Pancreas (tissue), 10 donors: ENCODE data around the gene PTPN23. TPM values are rescaled to one million over a fixed set of nuclear protein-coding genes. Genes with fewer than 3 reads are reported as not detected.

ENCODE experiments used
- ATAC-seq, 4 donors: fragments of 200-7000 bp; cut with Tn5 transposase; one replicate each; pipeline versions ENCODE4 v1.8.0 to v1.9.1; 2020; ENCODE audit warnings: mild to moderate bottlenecking in 4 of 4, moderate library complexity in 4 of 4
- DNase-seq, 6 donors: peaks; one replicate each; pipeline ENCODE4 v3.0.0-alpha.2; 2020
- FAIRE-seq: peaks from 2 replicates; lab custom pipeline; 2012; peaks lifted over from hg19 to GRCh38; lab: Jason Lieb, UNC
- H3K27ac ChIP-seq, 4 donors: fragments of 200-600 bp; sonication (generic); 1 replicate in 3 of 4; 2 replicates in 1 of 4; pipeline versions ENCODE4 v1.5.0 to v1.8.0; 2020
- H3K27me3 ChIP-seq, 4 donors: fragments of 200-600 bp; one replicate each; pipeline ENCODE4 v1.8.0; 2021
- H3K36me3 ChIP-seq, 3 donors: fragments of 200-600 bp; sonication (generic) in 1 of 3; one replicate each; pipeline versions ENCODE4 v1.5.0 to v1.8.0; 2020 to 2021
- H3K4me1 ChIP-seq, 3 donors: fragments of 200-600 bp; one replicate each; pipeline ENCODE4 v1.8.0; 2021
- H3K4me3 ChIP-seq, 4 donors: fragments of 200-600 bp; sonication (generic) in 2 of 4; one replicate each; pipeline versions ENCODE4 v1.5.0 to v1.8.0; 2020 to 2021
- H3K9me3 ChIP-seq, 4 donors: fragments of 200-600 bp; one replicate each; pipeline ENCODE4 v1.8.0; 2021
- CTCF ChIP-seq, 4 donors: fragments of 200-600 bp; sonication (generic) in 3 of 4; IDR thresholded peaks; one replicate each; pipeline versions ENCODE4 v1.5.0 to v1.8.0; 2021; ENCODE audit warnings: antibody characterized with exemption in 4 of 4
- WGBS, 2 donors: extraction: QIAGEN DNeasy Blood & Tissue Kit; methylation state at CpG; one replicate each; pipeline ENCODE4 v1.1.7; 2013; 5-methylcytosine and 5-hydroxymethylcytosine counted together
- intact Hi-C, 3 donors: fragments of 100-400 bp; cut with DNase I; formaldehyde crosslinking; loops; one replicate each; pipeline versions ENCODE4 v1.11.1 to v1.14.2; 2022
- polyA plus RNA-seq, 2 donors: library from polyadenylated mRNA; stranded (reverse); fragments of 200-250 nt; gene quantifications; one replicate each; pipeline ENCODE4 v1.2.3, GENCODE V29; 2013
- total RNA-seq, 6 donors: library from RNA; stranded (reverse); fragmentation: NEBNext Ultra II Directional in 4 of 6; extraction: Animal tissue kit (Norgen Biotek cat#: 25700) in 4 of 6; gene quantifications; one replicate each; pipeline versions ENCODE4 v1.2.1 to v1.2.4, GENCODE V29; 2021 to 2023
- donor health status: healthy with polysubstance abuse.
- donor health status: DM: no; HTN: no; CAD: no; lungs with moderate emphysema.
- donor health status: DM: no; HTN: no; CAD: no.
- donor health status: control.
- donor health status: control.
- donor health status: Bipolar disorder and iron deficiency.
- donor health status: DM: yes; HTN: yes; CAD: no.
- donor health status: DM: no; HTN: no; CAD: no.
- donor health status: DM: no; HTN: no; CAD: no.
- donor health status: DM: yes; HTN: yes; CAD: no.

PTPN23 gene
- total and polyA plus RNA-seq, 8 donors, result 14.2 to 40.8 (median 21.1) TPM

GRCh38 chr3:47424434-47425382 lies 43.9 kb downstream of the PTPN23 start:
- DNase-seq, result no peak
- intact Hi-C loops, result loop anchor here in 1 of 3 donors (5.0 to 10.0 kb wide), 2 partner anchors 53 to 370 kb away; partner anchors contain the start of gene SCAP
- Histone ChIP-seq H3K4me3 (no peak overlapping the region), H3K27me3 (no peaks in the 10 kb centered on the region), H3K9me3 (no peaks in the 10 kb centered on the region), H3K36me3 (peaks cover 0 to 20% (median 6%) of the 10 kb centered on the region in 3 donors), H3K27ac (no peak overlapping the region), H3K4me1 (peaks cover 10 to 11% (median 10%) of the 10 kb centered on the region in 3 donors)
- no peak for ATAC-seq
- 76 to 79% methylated on average over 15 of the region's 15 CpGs for WGBS, 2 donors
- no peak for TF ChIP-seq CTCF (IDR thresholded peaks at IDR 0.05)
- FAIRE-seq, result no peak

GRCh38 chr3:47425383-47425778 lies 44.6 kb downstream of the PTPN23 start:
- intact Hi-C loops, result loop anchor here in 1 of 3 donors (10.0 kb wide), 1 partner anchor 369 kb away; no protein-coding TSS in a partner anchor
- H3K27me3 ChIP-seq, result no peaks in the 10 kb centered on the region
- no peak for FAIRE-seq
- H3K27ac ChIP-seq, result no peak overlapping the region
- 87 to 88% methylated on average over 11 of the region's 11 CpGs for WGBS, 2 donors
- no peak for ATAC-seq
- TF ChIP-seq CTCF (IDR thresholded peaks at IDR 0.05), result no peak
- H3K9me3 ChIP-seq, result no peaks in the 10 kb centered on the region
- H3K36me3 ChIP-seq, result peaks cover 0 to 20% (median 0%) of the 10 kb centered on the region in 3 donors
- DNase-seq, result peak in 2 of 6 donors; percentile 50 to 68
- peaks cover 10 to 11% (median 10%) of the 10 kb centered on the region in 3 donors for H3K4me1 ChIP-seq
- no peak overlapping the region for H3K4me3 ChIP-seq

- Histone ChIP-seq H3K4me1 (peaks cover 10 to 11% (median 10%) of the 10 kb centered on the region in 3 donors), H3K9me3 (no peaks in the 10 kb centered on the region), H3K36me3 (peaks cover 0 to 20% (median 0%) of the 10 kb centered on the region in 3 donors), H3K27me3 (no peaks in the 10 kb centered on the region), H3K4me3 (no peak overlapping the region), H3K27ac (no peak overlapping the region)
- no peak for ATAC-seq
- peak in 2 of 6 donors; percentile 21 to 23 for DNase-seq
- no peak for FAIRE-seq
- intact Hi-C loops, result loop anchor here in 1 of 3 donors (10.0 kb wide), 1 partner anchor 369 kb away; no protein-coding TSS in a partner anchor
- TF ChIP-seq CTCF (IDR thresholded peaks at IDR 0.05), result no peak
- WGBS, 2 donors, result 92 to 93% methylated on average over 9 of the region's 9 CpGs
Observed at GRCh38 chr3:47425959-47426358, 45.1 kb downstream of the PTPN23 start.

- FAIRE-seq, result no peak
- no peak overlapping the region for H3K27ac ChIP-seq
- no peak for ATAC-seq
- intact Hi-C loops, result loop anchor here in 1 of 3 donors (10.0 kb wide), 1 partner anchor 367 kb away; no protein-coding TSS in a partner anchor
- DNase-seq, result peak in 1 of 6 donors; percentile 5
- no peak overlapping the region for H3K4me3 ChIP-seq
- H3K4me1 ChIP-seq, result no peaks in the 10 kb centered on the region
- H3K9me3 ChIP-seq, result no peaks in the 10 kb centered on the region
- no peaks in the 10 kb centered on the region for H3K27me3 ChIP-seq
- 87 to 89% methylated on average over 6 of the region's 6 CpGs for WGBS, 2 donors
- peaks cover 0 to 20% (median 0%) of the 10 kb centered on the region in 3 donors for H3K36me3 ChIP-seq
- no peak for TF ChIP-seq CTCF (IDR thresholded peaks at IDR 0.05)
Observed at GRCh38 chr3:47427866-47428265, 47.0 kb downstream of the PTPN23 start.
